Left lung (tissue), 10 donors: ENCODE results near the gene ABLIM2. TPM values are rescaled to one million over a fixed set of nuclear protein-coding genes. Genes with fewer than 3 reads are reported as not detected.
A peak's percentile ranks its signal among the peaks of the same experiment; 100 is the strongest.

ENCODE experiments used
- ATAC-seq: fragments of 200-7000 bp; cut with Tn5 transposase; one replicate; pipeline ENCODE4 v1.9.1; 2020; ENCODE audit warnings: moderate library complexity
- DNase-seq, 4 donors: peaks; one replicate each; pipeline ENCODE4 v3.0.0-alpha.2; 2013 to 2020
- H3K27ac ChIP-seq, 2 donors: fragments of 200-600 bp; sonication (generic) in 1 of 2; one replicate each; pipeline versions ENCODE4 v1.5.0 to v1.8.0; 2020 to 2021
- H3K27me3 ChIP-seq, 2 donors: fragments of 200-600 bp; sonication (generic) in 1 of 2; one replicate each; pipeline versions ENCODE4 v1.5.0 to v1.8.0; 2020 to 2021
- H3K36me3 ChIP-seq, 2 donors: fragments of 200-600 bp; sonication (generic) in 1 of 2; one replicate each; pipeline versions ENCODE4 v1.5.0 to v1.8.0; 2020 to 2021
- H3K4me1 ChIP-seq, 2 donors: fragments of 200-600 bp; one replicate each; pipeline ENCODE4 v1.8.0; 2021
- H3K4me3 ChIP-seq, 2 donors: fragments of 200-600 bp; sonication (generic) in 1 of 2; one replicate each; pipeline versions ENCODE4 v1.5.0 to v1.8.0; 2020 to 2021; ENCODE audit warnings: mild to moderate bottlenecking in 1 of 2
- H3K9me3 ChIP-seq, 2 donors: fragments of 200-600 bp; sonication (generic) in 1 of 2; one replicate each; pipeline versions ENCODE4 v1.5.0 to v1.8.0; 2020 to 2021
- CTCF ChIP-seq, 2 donors: fragments of 200-600 bp; sonication (generic) in 1 of 2; IDR thresholded peaks; one replicate each; pipeline versions ENCODE4 v1.5.0 to v1.8.0; 2021; ENCODE audit warnings: antibody characterized with exemption in 2 of 2
- intact Hi-C, 2 donors: fragments of 100-400 bp; cut with DNase I; formaldehyde crosslinking; loops; one replicate each; pipeline versions ENCODE4 v1.11.2 to v1.14.2; 2022
- polyA plus RNA-seq, 6 donors: library from polyadenylated mRNA; unstranded; fragments of 120-200 nt; gene quantifications; one replicate each; pipeline ENCODE4 v1.2.1, GENCODE V29; 2013; ENCODE audit not compliant: insufficient read length in 6 of 6
- total RNA-seq, 2 donors: library from RNA; stranded (reverse); fragmentation: NEBNext Ultra II Directional; extraction: Animal tissue kit (Norgen Biotek cat#: 25700); gene quantifications; one replicate each; pipeline ENCODE4 v1.2.1, GENCODE V29; 2021
- donor health status: DM: no; HTN: yes; CAD: no.
- donor health status: DM: no; HTN: no; CAD: no.

Gene ABLIM2
- total and polyA plus RNA-seq, 8 donors, result 5.7 to 10.2 (median 7.0) TPM

DNA sequence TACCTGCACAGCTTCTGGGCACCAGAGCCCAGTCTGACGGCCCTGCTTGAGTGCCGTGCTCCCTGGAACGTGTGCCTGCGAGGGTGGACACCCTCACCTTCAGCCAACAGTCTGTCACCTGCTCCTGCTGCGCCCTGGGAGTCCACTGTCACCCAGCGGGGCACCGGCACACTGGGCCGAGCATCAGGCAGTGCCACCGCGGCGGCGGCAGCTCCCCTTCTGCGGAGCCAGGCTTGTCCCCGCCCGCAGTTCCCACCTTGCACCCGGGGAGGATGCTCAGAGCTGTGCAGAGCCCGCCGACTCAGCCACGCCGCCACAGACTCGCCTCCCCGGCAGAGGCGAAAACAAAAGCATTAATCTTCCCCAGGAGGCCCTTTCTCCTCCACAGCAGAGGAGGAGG, 86.8 kb downstream of the ABLIM2 start:
- no peak for TF ChIP-seq CTCF (IDR thresholded peaks at IDR 0.05)
- DNase-seq (peak in 1 of 4 donors; percentile 78), ATAC-seq (no peak)
- peaks cover 0 to 37% of the 10 kb centered on the region in 2 donors for H3K27me3 ChIP-seq
- H3K4me3 ChIP-seq, result no peak overlapping the region
- no peaks in the 10 kb centered on the region for H3K9me3 ChIP-seq
- no peaks in the 10 kb centered on the region for H3K4me1 ChIP-seq
- H3K27ac ChIP-seq, result no peak overlapping the region
- no peaks in the 10 kb centered on the region for H3K36me3 ChIP-seq
- intact Hi-C loops, result no loop called here

DNA sequence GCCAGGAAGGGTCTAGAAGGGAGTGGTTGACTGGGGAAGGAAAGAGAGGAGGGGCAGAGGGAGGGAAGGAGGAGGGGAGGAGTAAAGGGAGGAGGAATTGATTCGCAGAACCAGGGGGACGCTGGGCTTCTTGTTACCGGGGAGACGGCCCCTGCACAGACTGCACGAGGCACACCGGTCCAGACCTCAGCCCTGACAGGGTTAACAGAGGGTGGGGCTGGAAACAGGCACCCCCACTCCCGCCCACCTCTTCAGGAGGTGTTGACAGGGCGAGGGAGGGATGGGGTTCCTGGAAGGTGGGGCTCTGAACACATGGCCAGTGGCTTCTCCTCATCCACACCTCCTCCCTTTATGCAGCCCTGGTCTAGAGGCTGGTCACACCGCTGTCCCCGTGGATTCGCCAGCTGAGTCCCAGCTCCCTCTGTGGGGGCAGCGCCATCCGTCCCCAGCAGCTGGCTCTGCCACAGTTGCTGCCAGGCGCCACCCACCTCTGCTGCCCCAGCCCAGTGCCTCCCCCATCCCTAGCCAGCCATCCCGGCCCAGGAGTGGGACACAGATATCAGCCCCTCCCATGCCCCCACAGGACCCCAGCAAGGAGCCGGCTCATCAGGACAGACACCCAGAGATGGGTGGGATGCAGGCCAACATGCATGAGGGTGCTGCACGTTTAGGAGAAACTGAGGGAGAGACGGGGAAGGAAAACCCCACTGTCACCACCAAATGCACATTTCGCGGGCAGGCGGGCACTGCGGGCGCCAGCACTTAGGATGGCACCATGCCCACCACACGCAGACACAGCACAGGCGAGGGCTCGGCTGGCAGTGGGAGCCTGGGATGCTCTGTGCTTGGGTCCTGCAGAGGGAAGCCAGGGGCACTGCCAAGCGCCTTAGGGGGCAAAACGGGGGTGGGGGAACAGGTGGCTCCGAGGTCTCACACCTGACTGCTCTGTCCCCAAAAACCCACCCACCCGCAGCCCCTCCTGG, 87.6 kb downstream of the ABLIM2 start:
- H3K27me3 ChIP-seq, result peaks cover 0 to 37% of the 10 kb centered on the region in 2 donors
- no peaks in the 10 kb centered on the region for H3K36me3 ChIP-seq
- intact Hi-C loops, result no loop called here
- no peak overlapping the region for H3K27ac ChIP-seq
- no peaks in the 10 kb centered on the region for H3K9me3 ChIP-seq
- no peak for ATAC-seq
- H3K4me3 ChIP-seq, result no peak overlapping the region
- H3K4me1 ChIP-seq, result no peaks in the 10 kb centered on the region
- no peak for TF ChIP-seq CTCF (IDR thresholded peaks at IDR 0.05)
- peak in 1 of 4 donors; percentile 70 for DNase-seq

- no peak for TF ChIP-seq CTCF (IDR thresholded peaks at IDR 0.05)
- H3K4me3 ChIP-seq, result no peak overlapping the region
- ATAC-seq (no peak), DNase-seq (peak in 1 of 4 donors; percentile 79)
- H3K27ac ChIP-seq, result no peak overlapping the region
- no peaks in the 10 kb centered on the region for H3K4me1 ChIP-seq
- intact Hi-C loops, result no loop called here
- H3K36me3 ChIP-seq, result no peaks in the 10 kb centered on the region
- peaks cover 0 to 37% of the 10 kb centered on the region in 2 donors for H3K27me3 ChIP-seq
- peaks cover 0 to 15% of the 10 kb centered on the region in 2 donors for H3K9me3 ChIP-seq
Observed at GRCh38 chr4:8069102-8069752, 89.4 kb downstream of the ABLIM2 start.

DNA sequence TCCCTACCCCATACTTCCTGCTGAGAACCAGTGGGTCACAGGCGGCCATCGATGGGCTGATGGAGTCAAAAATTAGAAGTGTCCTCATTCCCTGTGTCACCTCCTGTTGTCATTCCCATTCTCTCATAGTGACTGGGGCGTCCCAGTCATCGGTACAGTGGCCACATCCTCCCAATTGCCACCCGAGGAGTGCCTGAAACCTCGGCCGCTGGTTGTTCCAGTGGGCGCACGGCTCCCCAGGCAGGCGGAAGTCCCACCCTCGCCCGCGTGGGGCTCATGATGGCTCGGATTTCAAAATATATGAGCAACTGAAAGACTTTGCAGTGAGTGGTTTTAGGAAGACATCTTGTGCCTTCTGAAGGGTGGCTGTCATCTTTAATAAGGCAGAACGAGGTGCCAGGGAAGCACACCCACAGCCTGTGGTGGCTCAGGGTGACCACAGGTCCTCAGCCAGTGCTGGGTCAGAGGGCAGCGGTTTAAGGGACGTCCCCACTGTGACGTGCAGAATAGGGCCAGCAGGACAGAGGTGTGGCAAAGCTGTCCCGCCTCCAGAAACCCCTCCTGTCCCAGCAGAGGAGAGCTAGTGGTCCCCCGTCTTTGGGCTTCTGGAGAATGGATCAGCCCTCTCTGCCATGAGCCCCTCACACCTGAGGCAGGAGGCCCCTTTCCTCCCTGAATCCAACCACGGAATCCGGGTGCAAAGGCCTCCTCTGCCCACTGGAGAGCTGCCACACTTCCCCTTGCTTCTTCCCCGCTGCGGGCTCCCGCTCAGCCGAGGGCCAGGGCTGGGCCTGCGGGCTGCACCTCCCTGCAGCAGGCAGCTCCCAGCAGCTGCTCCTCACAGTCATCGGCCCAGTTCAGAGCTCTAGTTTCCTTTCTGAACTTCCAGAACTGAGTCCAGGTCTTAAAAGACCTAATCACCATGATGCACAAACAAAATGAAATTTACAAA, 90.4 kb downstream of the ABLIM2 start:
- ATAC-seq (no peak), DNase-seq (peak in 1 of 4 donors; percentile 64)
- Histone ChIP-seq H3K27me3 (peaks cover 0 to 31% of the 10 kb centered on the region in 2 donors), H3K9me3 (peaks cover 0 to 25% of the 10 kb centered on the region in 2 donors), H3K4me1 (no peaks in the 10 kb centered on the region), H3K27ac (no peak overlapping the region), H3K36me3 (no peaks in the 10 kb centered on the region), H3K4me3 (no peak overlapping the region)
- no peak for TF ChIP-seq CTCF (IDR thresholded peaks at IDR 0.05)
- intact Hi-C loops, result no loop called here
